GM23338 (cell line): ENCODE results near the gene CASP8. TPM values are rescaled to one million over a fixed set of nuclear protein-coding genes. Genes with fewer than 3 reads are reported as not detected.

Experiments
- ATAC-seq: fragments of 200-7000 bp; cut with Tn5 transposase; 3 replicates; pipeline ENCODE4 v1.9.1; 2020
- DNase-seq: peaks from one replicate; pipeline ENCODE4 v3.0.0-alpha.2; 2015; ENCODE audit warnings: low spot score
- H2AFZ ChIP-seq: fragments of 200-600 bp; sonication (generic); 2 replicates; pipeline ENCODE4 v1.8.0; 2016; ENCODE audit warnings: antibody characterized with exemption, mild to moderate bottlenecking, moderate library complexity
- H3F3A ChIP-seq: fragments of 200-600 bp; sonication (generic); replicated peaks from 2 replicates; pipeline ENCODE4 v1.8.0; 2017; ENCODE audit warnings: antibody characterized with exemption, mixed run types, low read depth
- H3K27ac ChIP-seq: fragments of 200-600 bp; sonication (generic); 2 replicates; pipeline ENCODE4 v1.6.1; 2016; ENCODE audit warnings: low read depth
- H3K27me3 ChIP-seq: fragments of 200-600 bp; sonication (generic); 2 replicates; pipeline ENCODE4 v1.8.0; 2016; ENCODE audit warnings: mild to moderate bottlenecking, mixed run types, moderate library complexity; ENCODE audit not compliant: insufficient read depth
- H3K36me3 ChIP-seq: fragments of 200-600 bp; sonication (generic); 2 replicates; pipeline ENCODE4 v1.8.0; 2016; ENCODE audit warnings: mild to moderate bottlenecking; ENCODE audit not compliant: insufficient read depth
- H3K4me1 ChIP-seq: fragments of 200-600 bp; sonication (generic); 2 replicates; pipeline ENCODE4 v1.8.0; 2016; ENCODE audit warnings: mild to moderate bottlenecking, moderate library complexity; ENCODE audit not compliant: insufficient read depth
- H3K4me2 ChIP-seq: fragments of 200-600 bp; sonication (generic); 2 replicates; pipeline ENCODE4 v1.7.1; 2017; ENCODE audit warnings: mixed run types
- H3K4me3 ChIP-seq: fragments of 200-600 bp; sonication (generic); 2 replicates; pipeline ENCODE4 v1.6.1; 2016; ENCODE audit warnings: mixed run types
- H3K79me2 ChIP-seq: fragments of 200-600 bp; sonication (generic); replicated peaks from 2 replicates; pipeline ENCODE4 v1.8.0; 2017; ENCODE audit warnings: mild to moderate bottlenecking; ENCODE audit not compliant: insufficient read depth
- H3K9me2 ChIP-seq: fragments of 200-600 bp; sonication (generic); 2 replicates; pipeline ENCODE4 v1.8.0; 2017; ENCODE audit not compliant: insufficient read depth
- H4K20me1 ChIP-seq: fragments of 200-600 bp; sonication (generic); replicated peaks from 2 replicates; pipeline ENCODE4 v1.8.0; 2017; ENCODE audit warnings: mild to moderate bottlenecking; ENCODE audit not compliant: insufficient read depth
- H3K27ac Mint-ChIP-seq: 2 replicates; pipeline ENCODE4 v1.8.0; 2020; ENCODE audit warnings: inconsistent platforms, mild to moderate bottlenecking, moderate library complexity, mixed read lengths
- H3K27me3 Mint-ChIP-seq: 3 replicates; pipeline ENCODE4 v1.8.0; 2022; ENCODE audit warnings: low read depth, mild to moderate bottlenecking, moderate library complexity, mixed read lengths, inconsistent platforms; ENCODE audit not compliant: insufficient read depth, poor library complexity
- H3K36me3 Mint-ChIP-seq: 3 replicates; pipeline ENCODE4 v1.8.0; 2021; ENCODE audit warnings: low read depth, mild to moderate bottlenecking, inconsistent platforms, moderate library complexity, mixed read lengths
- H3K4me1 Mint-ChIP-seq: 3 replicates; pipeline ENCODE4 v1.8.0; 2020; ENCODE audit warnings: mild to moderate bottlenecking, inconsistent platforms, mixed read lengths
- H3K4me3 Mint-ChIP-seq: 3 replicates; pipeline ENCODE4 v1.8.0; 2021; ENCODE audit warnings: moderate library complexity, mild to moderate bottlenecking, inconsistent platforms, mixed read lengths
- H3K9me3 Mint-ChIP-seq: 3 replicates; pipeline ENCODE4 v1.8.0; 2020; ENCODE audit warnings: moderate library complexity, mild to moderate bottlenecking, inconsistent platforms, mixed read lengths
- CREB1 ChIP-seq: fragments of 250-450 bp; sonication (Bioruptor Pico); IDR thresholded peaks from 2 replicates; pipeline ENCODE4 v1.5.0; 2020; ENCODE audit warnings: low read depth, mild to moderate bottlenecking, moderate library complexity
- EZH2 ChIP-seq: fragments of 200-600 bp; sonication (generic); IDR thresholded peaks from one replicate; pipeline ENCODE4 v1.8.0; 2017; ENCODE audit warnings: antibody characterized with exemption, mild to moderate bottlenecking, low read depth; ENCODE audit not compliant: unreplicated experiment
- EZH2phosphoT487 ChIP-seq: fragments of 200-600 bp; sonication (generic); IDR thresholded peaks from one replicate; pipeline ENCODE4 v1.8.1; 2018; ENCODE audit warnings: antibody characterized with exemption; ENCODE audit not compliant: unreplicated experiment
- JUNB ChIP-seq: IDR thresholded peaks from one replicate; pipeline ENCODE4 v1.6.1; 2016; ENCODE audit warnings: antibody characterized with exemption; ENCODE audit not compliant: unreplicated experiment
- NANOG ChIP-seq: IDR thresholded peaks from 2 replicates; pipeline ENCODE4 v1.6.1; 2016; ENCODE audit warnings: antibody characterized with exemption, borderline replicate concordance
- POLR2AphosphoS5 ChIP-seq: IDR thresholded peaks from 2 replicates; pipeline ENCODE4 v1.6.1; 2016; ENCODE audit warnings: antibody characterized with exemption, low read depth
- STAT1 ChIP-seq: IDR thresholded peaks from one replicate; pipeline ENCODE4 v1.6.1; 2016; ENCODE audit warnings: antibody characterized with exemption; ENCODE audit not compliant: unreplicated experiment
- ZNF114 ChIP-seq: fragments of 250-450 bp; sonication (Bioruptor Pico); IDR thresholded peaks from 2 replicates; pipeline ENCODE4 v1.5.0; 2020; ENCODE audit warnings: mild to moderate bottlenecking, moderate library complexity
- ZNF331 ChIP-seq: fragments of 250-450 bp; sonication (Bioruptor Pico); IDR thresholded peaks from 2 replicates; pipeline ENCODE4 v1.5.0; 2020; ENCODE audit warnings: low read depth, mild to moderate bottlenecking, moderate library complexity
- polyA plus RNA-seq: library from polyadenylated mRNA; unstranded; fragments of >200 nt; fragmentation: Nextera tagmentation; extraction: Ambion mirVana; gene quantifications from 2 replicates; pipeline ENCODE4 v1.2.1, GENCODE V29; 2016
- total RNA-seq: library from RNA; depleted of rRNA; stranded (reverse); fragments of >200 nt; shearing (Covaris generic); gene quantifications from 2 replicates; pipeline ENCODE4 v1.2.3, GENCODE V29; 2014
- TF ChIP-seq, protein P1 (sequence below): fragments of 250-450 bp; sonication (Bioruptor Pico); IDR thresholded peaks from 2 replicates; pipeline ENCODE4 v1.5.0; 2020; ENCODE audit warnings: mild to moderate bottlenecking, moderate library complexity
- TF ChIP-seq, protein P2 (sequence below), 2 experiments: fragments of 200-600 bp in 1 of 2; sonication (generic) in 1 of 2; conservative IDR thresholded peaks; 2 replicates each; pipeline versions ENCODE4 v1.5.1 to v1.6.1; 2016 to 2017; ENCODE audit warnings: antibody characterized with exemption in 2 of 2, low read depth in 2 of 2, mild to moderate bottlenecking in 2 of 2, moderate library complexity in 1 of 2
- TF ChIP-seq, protein P3 (sequence below): IDR thresholded peaks from 2 replicates; pipeline ENCODE4 v1.6.1; 2016; ENCODE audit warnings: antibody characterized with exemption
- TF ChIP-seq, protein P4 (sequence below): IDR thresholded peaks from one replicate; pipeline ENCODE4 v1.6.1; 2018; ENCODE audit warnings: antibody characterized with exemption; ENCODE audit not compliant: unreplicated experiment

The CASP8 gene
- total and polyA plus RNA-seq, 2 experiments from 2014 or later, result 2.3 to 3.6 TPM

DNA sequence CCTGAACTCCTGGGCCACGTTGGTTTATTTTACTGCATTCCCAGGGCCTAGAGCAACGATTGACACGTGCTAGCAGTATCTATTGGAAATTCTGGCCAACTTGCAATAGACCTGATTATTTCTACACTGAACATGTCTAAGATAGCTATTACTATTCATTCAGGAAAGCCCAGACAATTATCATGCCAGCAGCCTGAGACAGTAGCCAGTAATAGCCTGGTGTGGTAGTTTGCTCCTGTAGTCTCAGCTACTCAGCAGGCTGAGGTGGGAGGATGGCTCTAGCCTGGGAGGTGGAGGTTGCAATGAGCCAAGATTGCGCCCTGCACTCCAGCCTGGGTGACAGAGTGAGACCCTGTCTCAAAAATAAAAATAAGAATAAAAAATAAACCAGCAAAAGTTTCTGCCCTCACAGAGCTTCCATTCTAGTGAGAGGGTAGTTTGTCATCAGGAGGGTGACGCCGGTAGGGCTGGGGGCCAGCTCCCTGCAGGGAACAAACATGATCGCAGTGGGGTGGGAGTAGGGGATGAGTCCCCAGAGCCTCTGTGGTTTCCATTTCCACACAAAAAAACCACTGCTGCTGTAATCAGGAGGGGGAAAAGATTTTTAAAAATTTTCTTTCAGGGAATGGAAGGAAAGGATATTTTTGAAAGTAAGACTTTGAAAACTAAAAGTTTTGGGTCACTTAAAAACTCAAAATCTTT is 4.3 kb downstream of the CASP8 start:
- H3K4me1 ChIP-seq, result no peaks in the 10 kb centered on the region
- H3K36me3 ChIP-seq, result no peaks in the 10 kb centered on the region
- Mint-ChIP-seq H3K4me3 (no peak overlapping the region), H3K4me1 (0 out of 3 replicates have a peak, but pooled peaks cover 3% of the 10 kb centered on the region), H3K27me3 (peaks cover 4% of the 10 kb centered on the region), H3K27ac (no peak overlapping the region), H3K9me3 (no peaks in the 10 kb centered on the region; the same call in 2 of the 3 replicates), H3K36me3 (0 out of 3 replicates have a peak, but pooled peaks cover 2% of the 10 kb centered on the region)
- no peaks in the 10 kb centered on the region for H3K79me2 ChIP-seq
- H3K27me3 ChIP-seq, result no peaks in the 10 kb centered on the region
- no peaks in the 10 kb centered on the region for H3F3A ChIP-seq
- TF ChIP-seq ZNF331 (CRISPR knock-in tag) (no peak), NANOG (no peak), POLR2AphosphoS5 (no peak), CREB1 (CRISPR knock-in tag) (no peak), EZH2 (no peak), EZH2phosphoT487 (no peak), ZNF114 (CRISPR knock-in tag) (no peak), STAT1 (no peak), JUNB (no peak)
- TF ChIP-seq, protein P1, sequence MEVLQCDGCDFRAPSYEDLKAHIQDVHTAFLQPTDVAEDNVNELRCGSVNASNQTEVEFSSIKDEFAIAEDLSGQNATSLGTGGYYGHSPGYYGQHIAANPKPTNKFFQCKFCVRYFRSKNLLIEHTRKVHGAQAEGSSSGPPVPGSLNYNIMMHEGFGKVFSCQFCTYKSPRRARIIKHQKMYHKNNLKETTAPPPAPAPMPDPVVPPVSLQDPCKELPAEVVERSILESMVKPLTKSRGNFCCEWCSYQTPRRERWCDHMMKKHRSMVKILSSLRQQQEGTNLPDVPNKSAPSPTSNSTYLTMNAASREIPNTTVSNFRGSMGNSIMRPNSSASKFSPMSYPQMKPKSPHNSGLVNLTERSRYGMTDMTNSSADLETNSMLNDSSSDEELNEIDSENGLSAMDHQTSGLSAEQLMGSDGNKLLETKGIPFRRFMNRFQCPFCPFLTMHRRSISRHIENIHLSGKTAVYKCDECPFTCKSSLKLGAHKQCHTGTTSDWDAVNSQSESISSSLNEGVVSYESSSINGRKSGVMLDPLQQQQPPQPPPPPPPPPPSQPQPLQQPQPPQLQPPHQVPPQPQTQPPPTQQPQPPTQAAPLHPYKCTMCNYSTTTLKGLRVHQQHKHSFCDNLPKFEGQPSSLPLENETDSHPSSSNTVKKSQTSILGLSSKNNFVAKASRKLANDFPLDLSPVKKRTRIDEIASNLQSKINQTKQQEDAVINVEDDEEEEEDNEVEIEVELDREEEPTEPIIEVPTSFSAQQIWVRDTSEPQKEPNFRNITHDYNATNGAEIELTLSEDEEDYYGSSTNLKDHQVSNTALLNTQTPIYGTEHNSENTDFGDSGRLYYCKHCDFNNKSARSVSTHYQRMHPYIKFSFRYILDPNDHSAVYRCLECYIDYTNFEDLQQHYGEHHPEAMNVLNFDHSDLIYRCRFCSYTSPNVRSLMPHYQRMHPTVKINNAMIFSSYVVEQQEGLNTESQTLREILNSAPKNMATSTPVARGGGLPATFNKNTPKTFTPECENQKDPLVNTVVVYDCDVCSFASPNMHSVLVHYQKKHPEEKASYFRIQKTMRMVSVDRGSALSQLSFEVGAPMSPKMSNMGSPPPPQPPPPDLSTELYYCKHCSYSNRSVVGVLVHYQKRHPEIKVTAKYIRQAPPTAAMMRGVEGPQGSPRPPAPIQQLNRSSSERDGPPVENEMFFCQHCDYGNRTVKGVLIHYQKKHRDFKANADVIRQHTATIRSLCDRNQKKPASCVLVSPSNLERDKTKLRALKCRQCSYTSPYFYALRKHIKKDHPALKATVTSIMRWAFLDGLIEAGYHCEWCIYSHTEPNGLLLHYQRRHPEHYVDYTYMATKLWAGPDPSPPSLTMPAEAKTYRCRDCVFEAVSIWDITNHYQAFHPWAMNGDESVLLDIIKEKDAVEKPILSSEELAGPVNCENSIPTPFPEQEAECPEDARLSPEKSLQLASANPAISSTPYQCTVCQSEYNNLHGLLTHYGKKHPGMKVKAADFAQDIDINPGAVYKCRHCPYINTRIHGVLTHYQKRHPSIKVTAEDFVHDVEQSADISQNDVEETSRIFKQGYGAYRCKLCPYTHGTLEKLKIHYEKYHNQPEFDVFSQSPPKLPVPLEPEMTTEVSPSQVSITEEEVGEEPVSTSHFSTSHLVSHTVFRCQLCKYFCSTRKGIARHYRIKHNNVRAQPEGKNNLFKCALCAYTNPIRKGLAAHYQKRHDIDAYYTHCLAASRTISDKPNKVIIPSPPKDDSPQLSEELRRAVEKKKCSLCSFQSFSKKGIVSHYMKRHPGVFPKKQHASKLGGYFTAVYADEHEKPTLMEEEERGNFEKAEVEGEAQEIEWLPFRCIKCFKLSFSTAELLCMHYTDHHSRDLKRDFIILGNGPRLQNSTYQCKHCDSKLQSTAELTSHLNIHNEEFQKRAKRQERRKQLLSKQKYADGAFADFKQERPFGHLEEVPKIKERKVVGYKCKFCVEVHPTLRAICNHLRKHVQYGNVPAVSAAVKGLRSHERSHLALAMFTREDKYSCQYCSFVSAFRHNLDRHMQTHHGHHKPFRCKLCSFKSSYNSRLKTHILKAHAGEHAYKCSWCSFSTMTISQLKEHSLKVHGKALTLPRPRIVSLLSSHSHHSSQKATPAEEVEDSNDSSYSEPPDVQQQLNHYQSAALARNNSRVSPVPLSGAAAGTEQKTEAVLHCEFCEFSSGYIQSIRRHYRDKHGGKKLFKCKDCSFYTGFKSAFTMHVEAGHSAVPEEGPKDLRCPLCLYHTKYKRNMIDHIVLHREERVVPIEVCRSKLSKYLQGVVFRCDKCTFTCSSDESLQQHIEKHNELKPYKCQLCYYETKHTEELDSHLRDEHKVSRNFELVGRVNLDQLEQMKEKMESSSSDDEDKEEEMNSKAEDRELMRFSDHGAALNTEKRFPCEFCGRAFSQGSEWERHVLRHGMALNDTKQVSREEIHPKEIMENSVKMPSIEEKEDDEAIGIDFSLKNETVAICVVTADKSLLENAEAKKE, result no peak
- TF ChIP-seq, protein P2, sequence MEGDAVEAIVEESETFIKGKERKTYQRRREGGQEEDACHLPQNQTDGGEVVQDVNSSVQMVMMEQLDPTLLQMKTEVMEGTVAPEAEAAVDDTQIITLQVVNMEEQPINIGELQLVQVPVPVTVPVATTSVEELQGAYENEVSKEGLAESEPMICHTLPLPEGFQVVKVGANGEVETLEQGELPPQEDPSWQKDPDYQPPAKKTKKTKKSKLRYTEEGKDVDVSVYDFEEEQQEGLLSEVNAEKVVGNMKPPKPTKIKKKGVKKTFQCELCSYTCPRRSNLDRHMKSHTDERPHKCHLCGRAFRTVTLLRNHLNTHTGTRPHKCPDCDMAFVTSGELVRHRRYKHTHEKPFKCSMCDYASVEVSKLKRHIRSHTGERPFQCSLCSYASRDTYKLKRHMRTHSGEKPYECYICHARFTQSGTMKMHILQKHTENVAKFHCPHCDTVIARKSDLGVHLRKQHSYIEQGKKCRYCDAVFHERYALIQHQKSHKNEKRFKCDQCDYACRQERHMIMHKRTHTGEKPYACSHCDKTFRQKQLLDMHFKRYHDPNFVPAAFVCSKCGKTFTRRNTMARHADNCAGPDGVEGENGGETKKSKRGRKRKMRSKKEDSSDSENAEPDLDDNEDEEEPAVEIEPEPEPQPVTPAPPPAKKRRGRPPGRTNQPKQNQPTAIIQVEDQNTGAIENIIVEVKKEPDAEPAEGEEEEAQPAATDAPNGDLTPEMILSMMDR (conservative IDR thresholded peaks at IDR 0.05; ENCODE audit: low read depth in 2 of 2), result no peak
- TF ChIP-seq, protein P3, sequence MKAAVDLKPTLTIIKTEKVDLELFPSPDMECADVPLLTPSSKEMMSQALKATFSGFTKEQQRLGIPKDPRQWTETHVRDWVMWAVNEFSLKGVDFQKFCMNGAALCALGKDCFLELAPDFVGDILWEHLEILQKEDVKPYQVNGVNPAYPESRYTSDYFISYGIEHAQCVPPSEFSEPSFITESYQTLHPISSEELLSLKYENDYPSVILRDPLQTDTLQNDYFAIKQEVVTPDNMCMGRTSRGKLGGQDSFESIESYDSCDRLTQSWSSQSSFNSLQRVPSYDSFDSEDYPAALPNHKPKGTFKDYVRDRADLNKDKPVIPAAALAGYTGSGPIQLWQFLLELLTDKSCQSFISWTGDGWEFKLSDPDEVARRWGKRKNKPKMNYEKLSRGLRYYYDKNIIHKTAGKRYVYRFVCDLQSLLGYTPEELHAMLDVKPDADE, result no peak
- TF ChIP-seq, protein P4, sequence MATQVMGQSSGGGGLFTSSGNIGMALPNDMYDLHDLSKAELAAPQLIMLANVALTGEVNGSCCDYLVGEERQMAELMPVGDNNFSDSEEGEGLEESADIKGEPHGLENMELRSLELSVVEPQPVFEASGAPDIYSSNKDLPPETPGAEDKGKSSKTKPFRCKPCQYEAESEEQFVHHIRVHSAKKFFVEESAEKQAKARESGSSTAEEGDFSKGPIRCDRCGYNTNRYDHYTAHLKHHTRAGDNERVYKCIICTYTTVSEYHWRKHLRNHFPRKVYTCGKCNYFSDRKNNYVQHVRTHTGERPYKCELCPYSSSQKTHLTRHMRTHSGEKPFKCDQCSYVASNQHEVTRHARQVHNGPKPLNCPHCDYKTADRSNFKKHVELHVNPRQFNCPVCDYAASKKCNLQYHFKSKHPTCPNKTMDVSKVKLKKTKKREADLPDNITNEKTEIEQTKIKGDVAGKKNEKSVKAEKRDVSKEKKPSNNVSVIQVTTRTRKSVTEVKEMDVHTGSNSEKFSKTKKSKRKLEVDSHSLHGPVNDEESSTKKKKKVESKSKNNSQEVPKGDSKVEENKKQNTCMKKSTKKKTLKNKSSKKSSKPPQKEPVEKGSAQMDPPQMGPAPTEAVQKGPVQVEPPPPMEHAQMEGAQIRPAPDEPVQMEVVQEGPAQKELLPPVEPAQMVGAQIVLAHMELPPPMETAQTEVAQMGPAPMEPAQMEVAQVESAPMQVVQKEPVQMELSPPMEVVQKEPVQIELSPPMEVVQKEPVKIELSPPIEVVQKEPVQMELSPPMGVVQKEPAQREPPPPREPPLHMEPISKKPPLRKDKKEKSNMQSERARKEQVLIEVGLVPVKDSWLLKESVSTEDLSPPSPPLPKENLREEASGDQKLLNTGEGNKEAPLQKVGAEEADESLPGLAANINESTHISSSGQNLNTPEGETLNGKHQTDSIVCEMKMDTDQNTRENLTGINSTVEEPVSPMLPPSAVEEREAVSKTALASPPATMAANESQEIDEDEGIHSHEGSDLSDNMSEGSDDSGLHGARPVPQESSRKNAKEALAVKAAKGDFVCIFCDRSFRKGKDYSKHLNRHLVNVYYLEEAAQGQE, result no peak
- no peaks in the 10 kb centered on the region for H4K20me1 ChIP-seq
- no peak overlapping the region for H3K27ac ChIP-seq
- H3K9me2 ChIP-seq, result no peaks in the 10 kb centered on the region
- no peak overlapping the region for H3K4me3 ChIP-seq
- DNase-seq, result no peak
- H3K4me2 ChIP-seq, result no peak overlapping the region
- ATAC-seq, result no peak
- no peak overlapping the region for H2AFZ ChIP-seq
